Fibroblast of skin of right biceps (primary cell): ENCODE data around the gene ACAP3.

Source experiments
- DNase-seq: peaks from one replicate; pipeline ENCODE4 v3.0.0-alpha.2; 2013

The ACAP3 gene, protein sequence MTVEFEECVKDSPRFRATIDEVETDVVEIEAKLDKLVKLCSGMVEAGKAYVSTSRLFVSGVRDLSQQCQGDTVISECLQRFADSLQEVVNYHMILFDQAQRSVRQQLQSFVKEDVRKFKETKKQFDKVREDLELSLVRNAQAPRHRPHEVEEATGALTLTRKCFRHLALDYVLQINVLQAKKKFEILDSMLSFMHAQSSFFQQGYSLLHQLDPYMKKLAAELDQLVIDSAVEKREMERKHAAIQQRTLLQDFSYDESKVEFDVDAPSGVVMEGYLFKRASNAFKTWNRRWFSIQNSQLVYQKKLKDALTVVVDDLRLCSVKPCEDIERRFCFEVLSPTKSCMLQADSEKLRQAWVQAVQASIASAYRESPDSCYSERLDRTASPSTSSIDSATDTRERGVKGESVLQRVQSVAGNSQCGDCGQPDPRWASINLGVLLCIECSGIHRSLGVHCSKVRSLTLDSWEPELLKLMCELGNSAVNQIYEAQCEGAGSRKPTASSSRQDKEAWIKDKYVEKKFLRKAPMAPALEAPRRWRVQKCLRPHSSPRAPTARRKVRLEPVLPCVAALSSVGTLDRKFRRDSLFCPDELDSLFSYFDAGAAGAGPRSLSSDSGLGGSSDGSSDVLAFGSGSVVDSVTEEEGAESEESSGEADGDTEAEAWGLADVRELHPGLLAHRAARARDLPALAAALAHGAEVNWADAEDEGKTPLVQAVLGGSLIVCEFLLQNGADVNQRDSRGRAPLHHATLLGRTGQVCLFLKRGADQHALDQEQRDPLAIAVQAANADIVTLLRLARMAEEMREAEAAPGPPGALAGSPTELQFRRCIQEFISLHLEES

DNA sequence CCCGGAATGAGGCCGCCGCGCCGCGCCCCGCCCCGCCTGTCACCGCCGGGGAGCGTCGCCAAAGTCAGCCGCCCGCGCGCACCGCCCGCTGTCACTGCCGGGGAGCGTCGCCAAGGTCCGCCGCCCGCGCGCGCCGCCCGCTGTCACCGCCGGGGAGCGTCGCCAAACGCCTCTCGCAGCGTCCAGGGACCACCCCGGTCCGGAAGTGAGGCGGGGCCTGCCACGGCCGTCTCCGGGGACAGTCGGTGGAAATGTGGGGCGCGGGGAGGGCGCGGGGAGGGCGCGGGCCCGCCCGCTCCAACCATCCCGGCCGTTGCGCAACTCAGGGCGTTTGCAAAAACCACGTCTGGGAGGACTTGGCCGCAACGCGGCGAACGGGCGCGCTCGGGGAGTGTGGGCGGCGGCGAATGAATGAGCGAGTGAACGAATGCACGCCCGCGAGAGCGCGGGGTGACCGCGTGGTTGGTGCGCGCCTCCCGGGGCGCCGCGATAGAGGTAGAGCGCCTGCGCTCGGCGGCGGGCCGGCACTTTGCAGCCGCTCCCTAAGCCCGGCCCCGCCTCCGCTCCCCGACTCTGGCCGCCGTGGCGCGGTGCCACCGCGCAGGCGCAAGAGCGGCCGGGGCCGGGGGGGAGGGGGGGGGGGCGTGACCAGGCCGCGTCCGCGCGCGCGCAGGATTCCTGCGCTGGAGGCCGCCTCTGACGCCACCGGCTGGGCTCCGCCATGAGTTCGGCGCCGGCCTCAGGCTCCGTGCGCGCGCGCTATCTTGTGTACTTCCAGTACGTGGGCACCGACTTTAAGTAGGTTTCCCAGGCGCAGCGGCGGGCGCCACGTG is at the start of gene ACAP3, which contains the start of gene PUSL1:
Gene ACAP3 (minus strand): TSS at position 8 of the 833 bp plus-strand sequence. CDS start 115 bp downstream, outside the sequence.
Gene PUSL1 (plus strand): TSS at position 675 of the 833 bp plus-strand sequence. CDS start 47 bp downstream, at position 722.
- DNase-seq: peak; percentile 93

DNA sequence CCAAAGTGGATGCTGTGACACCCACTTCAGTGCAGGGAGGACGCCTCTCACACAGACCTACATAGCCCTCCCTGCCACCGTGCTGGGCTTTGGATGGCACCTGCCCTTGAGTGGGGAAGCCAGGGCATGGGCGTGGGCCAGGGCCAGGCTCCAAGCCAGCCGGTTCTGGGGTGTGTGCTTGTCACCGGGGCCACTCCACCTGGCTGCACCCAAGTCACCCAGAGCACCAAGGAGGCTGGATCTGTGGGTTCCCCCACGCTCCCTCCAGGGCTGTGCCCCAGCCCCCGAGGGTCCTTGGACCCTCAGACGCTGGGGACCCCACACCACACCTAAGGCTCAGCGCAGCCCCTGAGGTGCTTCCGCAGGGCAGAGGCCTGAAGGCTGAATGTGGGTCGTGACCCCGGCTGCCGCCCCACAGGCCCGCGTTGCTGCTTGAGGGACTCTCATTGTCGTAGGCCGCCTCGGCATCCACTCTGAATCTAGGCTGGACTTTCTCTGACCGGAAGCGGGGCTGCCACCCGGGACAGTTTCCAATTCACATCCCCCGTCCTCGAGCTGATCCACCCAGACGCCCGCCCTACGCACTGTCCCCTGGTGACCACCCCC is 49.2 kb upstream of the ACAP3 start:
- no peak for DNase-seq

DNA sequence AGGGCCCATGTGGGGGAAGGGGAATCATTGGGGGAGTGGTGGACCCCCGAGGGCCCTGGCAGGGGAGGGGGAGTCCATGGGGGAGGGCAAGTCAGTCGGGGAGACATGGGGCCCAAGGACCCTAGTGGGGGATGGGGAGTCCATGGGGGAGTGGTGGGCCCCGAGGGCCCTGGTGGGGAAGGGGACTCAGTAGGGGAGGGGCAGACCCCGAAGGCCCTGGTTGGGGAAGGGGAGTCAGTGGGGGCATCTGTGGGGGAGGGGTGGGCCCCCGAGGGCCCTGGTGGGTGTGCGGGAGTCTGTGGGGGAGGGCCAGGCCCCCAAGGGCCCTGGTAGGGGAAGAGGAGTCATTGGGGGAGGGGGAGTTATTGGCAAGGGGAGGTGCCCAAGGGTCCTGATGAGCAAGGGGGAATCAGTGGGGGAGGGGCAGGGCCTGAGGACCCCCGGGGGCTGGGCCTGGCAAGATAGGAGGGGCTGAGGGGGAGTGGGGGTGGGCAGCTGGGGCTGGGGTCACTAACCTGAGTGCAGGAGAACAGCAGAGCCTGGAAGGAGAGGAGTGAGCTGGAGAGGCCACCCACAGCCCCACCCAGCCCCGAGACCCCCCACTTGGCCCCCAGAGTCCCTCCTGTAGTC is 48.6 kb upstream of the ACAP3 start:
- DNase-seq: no peak

DNA sequence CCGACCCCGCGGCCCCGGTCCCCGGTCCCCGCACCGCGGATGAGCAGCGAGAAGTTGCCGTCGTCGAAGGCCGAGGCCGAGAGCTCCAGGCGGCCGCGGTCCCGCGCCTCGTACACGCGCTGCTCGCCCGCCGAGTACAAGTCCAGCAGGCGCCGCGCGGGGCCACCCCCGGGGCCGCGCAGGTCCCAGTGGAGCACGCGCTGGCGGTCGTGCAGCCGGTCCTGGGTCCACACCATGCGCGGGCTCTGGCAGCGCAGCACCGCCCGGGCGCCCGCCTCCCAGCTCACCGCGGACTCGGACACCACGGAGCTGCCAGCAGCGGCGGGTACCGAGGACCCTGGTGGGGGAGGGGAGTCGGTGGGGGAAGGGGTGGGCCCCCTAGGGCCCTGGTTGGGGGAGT is 47.7 kb upstream of the ACAP3 start:
- DNase-seq: peak; percentile 47

DNA sequence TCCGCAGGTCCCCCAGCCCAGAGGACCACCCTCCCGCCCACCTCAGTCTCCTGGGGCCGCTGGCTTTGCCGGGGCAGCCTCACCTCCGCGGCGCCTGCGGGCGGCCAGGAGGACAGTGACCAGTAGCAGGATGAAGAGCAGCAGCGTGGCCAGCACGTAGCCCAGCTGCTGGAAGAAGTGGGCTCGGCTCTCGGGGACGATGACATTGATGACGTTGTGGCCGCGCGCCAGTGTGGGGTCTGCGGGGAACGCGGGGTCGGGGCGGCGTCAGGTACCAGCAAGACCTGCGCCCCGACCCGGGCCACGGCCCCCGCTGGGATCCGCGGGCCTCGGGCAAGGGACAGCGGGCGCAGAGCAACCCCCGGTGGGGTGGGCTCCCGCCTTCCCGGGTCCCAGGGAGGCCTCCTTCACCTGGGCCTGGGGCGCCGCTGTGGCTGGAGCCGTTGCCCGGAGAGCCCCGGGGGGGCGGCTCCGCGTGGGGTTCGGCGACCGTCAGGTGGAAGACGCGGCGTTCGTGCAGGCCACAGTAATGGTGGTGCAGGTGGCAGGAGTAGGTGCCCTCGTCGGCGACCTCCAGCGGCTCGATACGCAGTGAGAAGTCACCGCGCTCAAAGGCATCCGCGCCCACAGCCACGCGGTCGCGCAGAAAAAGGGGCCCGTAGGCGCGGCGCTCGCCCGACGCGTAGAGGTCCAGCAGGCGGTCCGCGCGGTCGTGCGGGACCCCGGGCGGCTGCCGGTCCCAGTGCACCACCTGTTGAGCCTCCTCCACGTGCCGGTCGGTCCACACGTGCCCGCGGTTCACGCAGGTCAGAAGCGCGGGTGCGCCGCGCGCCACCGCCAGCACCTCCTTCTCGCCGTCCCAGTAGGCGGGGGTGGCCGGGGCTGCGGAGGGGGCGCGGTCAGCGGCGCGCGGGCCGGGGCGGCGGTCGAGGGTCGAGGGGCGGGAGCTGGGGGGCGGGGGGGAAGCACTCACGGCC is 46.8 kb upstream of the ACAP3 start:
- no peak for DNase-seq

DNA sequence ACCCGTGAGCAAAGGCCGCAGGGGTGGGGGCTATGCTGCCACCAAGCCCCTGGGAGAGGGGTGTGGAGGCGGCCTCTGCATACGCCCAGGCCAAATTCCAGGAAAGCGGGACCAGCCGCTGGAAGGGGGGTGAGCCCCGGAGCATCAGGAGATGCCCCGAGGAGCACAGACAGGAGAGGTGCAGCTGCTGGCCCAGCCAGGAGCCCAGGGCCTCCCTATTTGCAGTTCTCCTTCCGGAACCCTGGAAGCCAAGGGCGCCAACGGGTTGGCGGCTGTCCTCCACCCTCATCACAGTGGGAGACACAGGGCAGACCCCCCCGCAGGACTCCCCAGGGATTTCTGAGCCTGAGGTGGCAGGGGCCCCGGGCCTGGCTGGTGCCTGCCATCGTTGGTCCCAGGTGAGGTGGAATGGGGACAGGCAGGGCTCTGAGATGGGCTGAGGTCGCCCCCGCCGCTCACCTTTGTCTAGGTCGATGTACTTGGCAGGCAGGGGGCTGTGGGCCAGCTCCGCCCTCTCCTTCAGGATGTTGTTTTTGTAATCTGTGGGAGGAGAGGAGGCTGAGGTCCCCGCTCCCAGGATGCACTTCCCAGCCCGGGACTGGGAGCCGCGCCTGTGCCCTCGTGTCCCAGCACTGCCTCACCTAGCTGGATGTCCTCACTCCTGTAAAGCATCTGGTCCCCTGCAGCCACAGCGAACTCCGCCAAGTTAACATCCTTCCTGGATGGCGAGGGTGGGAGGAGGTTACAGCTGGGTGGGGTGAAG is 45.8 kb upstream of the ACAP3 start:
- no peak for DNase-seq

DNA sequence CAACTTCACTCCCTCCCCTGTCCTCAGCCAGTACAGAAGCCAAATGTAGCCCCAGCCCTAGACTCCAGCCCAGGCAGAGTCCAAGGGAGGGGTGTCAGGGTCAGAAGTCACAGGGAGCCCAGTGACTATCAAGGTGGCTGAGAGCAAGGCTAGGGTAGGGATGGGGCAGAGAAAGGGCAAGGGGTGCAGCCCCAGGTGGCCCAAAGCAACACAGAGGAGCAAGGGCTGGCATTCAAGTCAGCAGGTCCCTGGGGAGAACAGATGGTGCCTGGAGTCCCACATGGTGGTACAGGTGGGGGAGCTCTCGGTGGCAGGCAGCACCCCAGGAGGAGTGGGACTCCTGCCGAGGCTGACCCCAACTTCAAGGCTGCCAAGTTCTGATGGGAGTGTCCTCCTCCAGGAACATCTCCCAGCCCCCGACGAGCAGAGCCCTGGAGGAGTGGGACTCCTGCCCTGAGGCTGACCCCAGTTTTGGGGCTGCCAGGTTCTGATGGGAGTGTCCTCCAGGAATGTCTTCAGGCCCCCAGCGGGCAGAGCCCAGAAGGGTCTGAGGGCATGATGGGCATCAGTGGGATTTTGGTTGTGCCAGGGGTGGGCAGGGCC is 45.2 kb upstream of the ACAP3 start:
- no peak for DNase-seq

DNA sequence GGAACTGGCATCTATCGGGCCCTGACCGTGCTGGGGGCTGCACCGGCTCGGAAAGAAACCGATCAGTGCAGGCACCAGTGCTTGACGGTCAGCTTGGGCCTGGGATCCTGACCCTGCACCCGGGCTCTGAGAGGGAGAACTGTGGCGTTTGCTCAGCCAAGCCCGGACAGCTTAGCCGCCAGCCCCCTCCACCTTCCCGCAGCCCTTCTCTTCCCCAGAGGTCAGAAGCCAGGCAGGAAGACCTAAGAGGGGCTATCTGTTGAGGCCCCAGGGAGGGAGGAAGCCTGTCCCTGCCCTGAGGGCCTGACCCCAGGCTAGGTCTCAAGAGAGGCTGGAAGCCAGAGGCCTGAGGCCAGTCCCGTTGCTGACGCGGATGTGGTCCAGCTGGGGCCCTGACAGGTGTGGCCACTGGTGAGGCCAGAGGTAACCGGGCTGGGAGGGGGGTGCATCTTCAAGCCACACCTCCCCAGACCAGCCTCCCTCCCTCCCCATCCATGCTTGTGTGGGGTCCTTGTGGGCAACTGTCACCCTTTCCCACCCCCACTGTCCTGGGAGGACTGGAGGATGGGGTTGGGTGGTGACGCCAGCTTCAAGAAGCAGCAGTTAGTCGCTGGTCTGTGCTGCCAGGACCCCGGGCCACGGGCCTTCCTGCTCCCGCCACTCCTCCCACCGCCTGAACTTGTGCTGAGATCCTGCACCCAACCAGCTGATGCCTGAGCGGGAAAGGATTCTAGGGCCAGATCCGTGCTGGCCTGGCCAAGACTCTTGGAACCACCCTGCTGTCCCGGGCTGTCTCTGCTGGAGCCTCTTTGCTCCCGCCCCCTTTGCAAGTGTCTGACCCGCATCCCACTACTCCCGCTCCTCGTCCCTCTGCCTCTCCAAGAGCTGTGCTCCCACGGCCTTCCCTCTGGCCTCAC is 44.0 kb upstream of the ACAP3 start:
- DNase-seq: peak; percentile 46

DNA sequence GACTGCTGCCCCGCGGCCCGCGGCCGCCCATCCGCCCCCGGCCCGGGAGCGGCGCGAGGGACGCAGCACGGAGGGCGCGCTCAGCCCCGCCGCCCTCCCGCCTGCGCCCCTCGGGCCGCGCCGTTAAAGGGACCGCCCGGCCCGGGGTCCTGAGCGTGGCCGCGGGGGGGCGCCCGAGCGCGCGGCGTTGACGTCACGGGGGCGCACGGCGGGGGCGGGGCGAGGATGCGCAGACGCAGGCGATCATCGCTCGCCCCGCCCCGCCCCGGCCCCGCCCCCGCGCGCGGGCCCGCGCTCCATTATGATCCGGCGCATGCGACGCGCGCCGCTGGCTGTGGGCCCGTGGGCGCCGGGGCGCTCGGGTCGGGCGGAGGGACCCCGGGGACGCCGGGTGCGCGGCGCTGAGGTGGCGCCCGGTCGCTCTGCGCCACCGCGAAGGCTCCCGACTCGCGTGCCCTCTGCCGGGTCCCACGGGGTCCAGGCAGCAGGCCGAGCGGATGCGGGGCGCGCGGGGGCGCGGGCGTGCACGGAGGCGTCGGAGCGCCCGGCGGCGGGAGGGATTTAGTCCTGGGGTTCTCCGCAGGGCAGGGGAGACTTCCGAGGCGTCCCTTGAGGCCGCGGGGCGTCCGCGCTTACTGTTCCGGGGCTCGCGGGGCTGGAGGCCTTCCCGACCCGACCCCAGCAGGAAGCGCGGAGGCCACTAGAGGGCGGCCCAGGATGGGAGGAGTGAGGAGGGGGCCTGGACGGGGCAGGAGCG is 41.7 kb upstream of the ACAP3 start, which contains the start of gene DVL1:
Gene DVL1 (minus strand): TSS at position 163 of the 757 bp plus-strand sequence. CDS start 353 bp downstream, outside the sequence.
- peak; percentile 74 for DNase-seq

DNA sequence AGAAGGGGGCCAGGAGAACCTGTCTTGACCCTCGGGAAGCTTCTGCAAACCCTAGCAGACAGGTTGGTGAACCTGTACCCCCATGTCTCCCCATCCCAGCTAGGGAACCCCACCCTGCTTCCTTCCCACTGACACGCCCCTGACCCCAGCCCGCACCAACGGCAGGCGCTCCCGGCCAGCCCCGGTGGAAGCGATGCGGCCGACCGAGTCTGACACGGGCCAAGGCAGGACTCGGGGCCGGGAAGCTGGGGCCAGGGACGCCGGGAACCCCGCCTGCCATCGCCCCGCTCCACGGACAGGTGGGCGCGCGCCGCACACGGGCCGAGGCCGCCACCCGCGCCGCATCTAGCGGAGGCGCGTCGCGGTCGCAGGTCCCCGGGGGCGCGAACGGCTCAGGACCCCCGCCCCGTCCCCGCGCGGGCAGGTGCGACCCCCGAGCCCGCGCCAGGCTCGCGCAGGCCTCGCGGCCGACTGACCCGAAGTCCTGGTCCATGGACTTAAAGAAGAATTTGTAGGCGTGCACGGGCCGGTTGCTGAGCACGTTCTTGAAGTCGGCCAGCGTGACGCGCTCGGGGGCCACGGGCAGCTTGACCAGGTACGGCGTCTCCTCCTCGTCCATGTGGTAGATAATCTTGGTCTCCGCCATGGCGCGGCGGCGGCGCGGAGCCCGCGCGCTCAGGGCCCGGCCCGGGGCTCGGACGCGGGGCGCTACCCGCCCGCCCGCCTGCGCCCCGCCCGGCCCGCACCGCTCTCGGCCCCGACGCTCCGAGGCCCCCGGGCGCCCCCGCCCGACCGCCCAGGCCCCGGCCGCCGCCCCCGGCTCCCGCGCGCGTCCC is 40.9 kb upstream of the ACAP3 start:
- DNase-seq: no peak

DNA sequence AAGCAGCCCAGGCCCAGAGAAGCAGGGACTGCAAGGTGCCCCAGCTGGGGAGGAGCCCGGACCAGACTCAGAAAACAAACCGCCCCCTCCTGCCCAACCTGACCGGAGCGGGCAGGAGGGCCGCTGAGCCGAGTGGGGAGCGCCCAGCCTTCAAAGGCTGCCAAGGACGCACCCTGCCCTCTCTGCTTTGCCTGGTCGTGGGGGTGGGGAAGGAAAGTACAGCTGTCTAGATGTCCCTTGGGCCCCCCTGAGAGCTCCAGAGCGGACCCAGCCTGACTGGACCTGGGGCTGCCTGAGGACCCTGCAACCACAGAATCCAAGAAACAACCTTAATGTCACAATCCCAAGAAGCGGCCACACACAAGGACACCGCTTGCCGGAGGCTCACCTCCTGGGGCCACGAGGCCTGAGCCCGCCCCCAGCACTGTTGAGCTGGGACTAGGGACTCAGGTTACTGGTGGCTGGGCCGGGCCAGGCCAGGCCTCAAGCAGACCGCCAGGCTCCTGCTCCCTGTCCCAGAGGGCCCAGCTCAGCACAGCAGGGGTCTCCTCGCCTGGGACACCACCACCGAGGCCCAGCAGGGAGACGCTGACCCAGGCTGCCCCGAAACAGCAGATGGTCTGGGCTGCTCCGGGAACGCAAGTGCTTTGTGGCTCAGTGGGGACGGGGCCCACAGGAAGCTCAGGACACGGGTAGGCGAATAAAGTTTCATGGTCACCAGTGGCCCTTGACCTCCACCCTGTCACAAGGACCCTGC is 40.1 kb upstream of the ACAP3 start:
- no peak for DNase-seq

DNA sequence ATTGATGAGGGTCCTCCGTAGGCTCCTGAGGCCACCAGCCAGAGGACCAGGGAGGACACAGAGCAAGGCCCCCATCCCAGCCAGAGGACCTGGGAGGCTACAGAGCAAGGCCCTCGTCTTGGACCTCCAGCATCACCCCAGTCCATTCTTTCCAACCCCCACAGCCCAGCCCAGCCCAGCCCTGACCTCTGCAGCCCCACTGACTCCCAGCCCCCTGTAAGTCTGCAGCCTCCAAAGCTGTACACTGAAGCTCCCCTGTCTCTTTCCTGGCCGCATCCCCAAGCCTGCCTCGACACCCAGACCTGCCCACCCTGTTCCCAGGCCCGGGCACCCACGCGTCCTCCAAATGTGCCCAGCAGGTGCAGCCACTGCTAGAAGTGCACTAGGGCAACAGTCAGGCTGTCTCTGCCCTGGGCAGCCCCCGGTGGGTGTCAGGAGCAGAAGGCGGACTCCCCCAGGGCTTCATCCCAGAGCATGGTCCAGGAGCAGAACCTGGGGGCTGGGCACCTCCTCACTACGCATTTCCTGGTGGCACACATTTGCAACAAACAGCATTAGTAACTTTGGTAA is 39.4 kb upstream of the ACAP3 start:
- no peak for DNase-seq

DNA sequence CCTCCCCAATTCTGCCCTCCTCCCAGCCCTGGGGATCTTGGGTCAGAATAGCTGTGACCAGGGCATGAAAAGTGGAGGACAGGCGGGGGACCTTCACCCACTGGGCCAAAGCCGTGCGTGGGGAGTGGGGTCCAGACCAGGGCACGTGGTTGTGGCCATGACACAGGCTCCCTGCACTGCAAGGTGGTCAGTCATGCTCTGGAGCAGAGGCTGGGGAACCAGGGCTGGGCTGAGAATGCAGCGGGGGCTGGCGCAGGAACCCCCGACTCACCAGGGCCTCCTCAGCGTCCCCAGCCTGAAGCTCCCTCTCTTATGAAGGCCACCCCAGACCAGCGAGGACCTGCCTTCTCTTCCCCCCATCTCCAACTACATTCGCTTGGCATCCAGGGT is 38.8 kb upstream of the ACAP3 start:
- DNase-seq: no peak

DNA sequence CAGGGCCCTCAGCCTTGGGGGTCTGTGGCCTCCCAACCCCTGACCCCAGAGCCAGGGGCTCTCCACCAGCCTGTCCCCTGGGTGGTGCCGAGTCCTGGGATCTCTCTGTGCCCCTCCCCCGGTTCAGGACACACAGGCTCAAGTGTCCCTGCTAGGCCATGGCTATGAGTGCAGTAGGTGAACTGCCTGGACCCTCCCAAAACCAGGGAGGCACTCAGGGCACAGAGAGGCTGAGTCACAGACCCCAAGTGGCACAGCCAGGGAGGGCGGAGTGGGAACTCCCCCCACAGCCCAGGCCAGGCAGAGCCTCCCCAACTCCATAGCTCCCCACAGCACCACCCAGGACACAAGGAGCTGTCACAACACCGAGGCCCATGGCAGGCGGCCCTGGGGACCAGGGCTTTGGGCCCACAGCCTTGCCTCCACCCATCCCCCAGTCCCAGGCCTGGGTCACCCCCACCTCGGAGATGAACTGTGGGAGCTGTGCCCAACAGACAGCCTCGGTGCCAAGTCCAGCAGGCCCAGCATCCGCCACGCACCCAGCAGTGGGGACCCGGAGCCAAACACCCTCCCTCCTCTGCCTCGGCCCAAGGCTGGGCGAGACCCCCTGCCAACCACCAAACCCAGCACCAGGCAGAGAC is 38.2 kb upstream of the ACAP3 start:
- DNase-seq: no peak

DNA sequence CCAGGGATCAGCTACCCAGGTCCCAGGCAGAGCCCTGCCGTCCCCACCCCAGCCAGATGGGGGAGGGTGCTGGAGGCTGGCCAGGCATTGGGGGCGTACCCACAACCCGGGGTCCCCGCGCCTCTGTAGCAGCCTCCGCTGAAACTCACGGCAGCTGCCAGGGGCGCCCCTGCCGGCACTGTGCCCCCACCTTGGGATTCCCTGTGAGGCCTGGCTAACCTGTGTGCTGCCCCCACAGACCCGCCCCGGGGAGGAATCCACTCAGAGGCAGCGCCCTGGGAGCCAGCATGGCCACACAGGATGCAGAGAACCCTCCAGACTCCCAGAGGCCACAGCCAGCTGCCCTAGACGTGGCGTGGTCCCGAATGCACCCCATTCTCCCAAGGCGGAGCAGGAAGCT is 37.7 kb upstream of the ACAP3 start:
- DNase-seq: no peak
